Neural cell (in vitro differentiated cells): ENCODE data around the gene ATP2B2. TPM values are rescaled to one million over a fixed set of nuclear protein-coding genes. Genes with fewer than 3 reads are reported as not detected.

Experiments used
- H2AFZ ChIP-seq: fragments of 200-600, 300-800 bp; sonication (generic), shearing (Covaris generic); 2 replicates; pipeline ENCODE4 v1.6.0; 2014; ENCODE audit warnings: low read depth, mild to moderate bottlenecking, antibody characterized with exemption, low read length, moderate library complexity
- H3F3A ChIP-seq: fragments of 200-600 bp; shearing (Covaris generic); 2 replicates; pipeline ENCODE4 v1.6.1; 2016; ENCODE audit warnings: mild to moderate bottlenecking, moderate library complexity, mixed read lengths, antibody characterized with exemption, low read length; ENCODE audit not compliant: insufficient read depth, poor library complexity, severe bottlenecking
- H3K27ac ChIP-seq: fragments of 200-600, 300-800 bp; sonication (generic), shearing (Covaris generic); 2 replicates; pipeline ENCODE4 v1.5.1; 2014; ENCODE audit warnings: mild to moderate bottlenecking, low read length, moderate library complexity
- H3K27me3 ChIP-seq: fragments of 300-800, 200-600 bp; sonication (generic), shearing (Covaris generic); 2 replicates; pipeline ENCODE4 v1.6.0; 2014; ENCODE audit warnings: mild to moderate bottlenecking, low read depth, low read length, moderate library complexity; ENCODE audit not compliant: insufficient read depth
- H3K36me3 ChIP-seq: fragments of 300-800, 200-600 bp; sonication (generic), shearing (Covaris generic); 2 replicates; pipeline ENCODE4 v1.5.1; 2014; ENCODE audit warnings: mild to moderate bottlenecking, antibody characterized with exemption, low read length, moderate library complexity; ENCODE audit not compliant: insufficient read depth
- H3K4me2 ChIP-seq: fragments of 300-800, 200-600 bp; sonication (generic), shearing (Covaris generic); 2 replicates; pipeline ENCODE4 v1.6.0; 2014; ENCODE audit warnings: mild to moderate bottlenecking, low read length
- H3K4me3 ChIP-seq: fragments of 300-800, 200-600 bp; sonication (generic), shearing (Covaris generic); 2 replicates; pipeline ENCODE4 v1.5.1; 2014; ENCODE audit warnings: mild to moderate bottlenecking, low read length, moderate library complexity
- H3K79me2 ChIP-seq: fragments of 200-600 bp; shearing (Covaris generic); replicated peaks from 2 replicates; pipeline ENCODE4 v1.6.0; 2014; ENCODE audit warnings: mild to moderate bottlenecking, low read length, moderate library complexity; ENCODE audit not compliant: insufficient read depth
- H3K9ac ChIP-seq: fragments of 300-800, 200-600 bp; sonication (generic), shearing (Covaris generic); 2 replicates; pipeline ENCODE4 v1.6.1; 2016; ENCODE audit warnings: mild to moderate bottlenecking, low read length, mixed read lengths
- H3K9me2 ChIP-seq: fragments of 200-600 bp; shearing (Covaris generic); 2 replicates; pipeline ENCODE4 v1.6.1; 2016; ENCODE audit warnings: mild to moderate bottlenecking, low read length, mixed read lengths; ENCODE audit not compliant: insufficient read depth
- H3K9me3 ChIP-seq: fragments of 200-600, 300-800 bp; sonication (generic), shearing (Covaris generic); 2 replicates; pipeline ENCODE4 v1.6.1; 2016; ENCODE audit warnings: mild to moderate bottlenecking, mixed run types, low read length, moderate library complexity, mixed read lengths
- H4K20me1 ChIP-seq: fragments of 200-600 bp; shearing (Covaris generic); 2 replicates; pipeline ENCODE4 v1.6.1; 2016; ENCODE audit warnings: mild to moderate bottlenecking, mixed run types; ENCODE audit not compliant: insufficient read depth
- EP300 ChIP-seq: fragments of 450-650 bp; conservative IDR thresholded peaks from 2 replicates; pipeline ENCODE4 v1.6.1; 2014; ENCODE audit warnings: antibody characterized with exemption, mild to moderate bottlenecking, moderate library complexity; ENCODE audit not compliant: poor library complexity, severe bottlenecking
- EZH2 ChIP-seq: fragments of 200-600, 300-800 bp; shearing (Covaris generic), sonication (generic); IDR thresholded peaks from 2 replicates; pipeline ENCODE4 v1.6.1; 2014; ENCODE audit warnings: antibody characterized with exemption, low read length, borderline replicate concordance, mild to moderate bottlenecking; ENCODE audit not compliant: insufficient read depth, poor library complexity, severe bottlenecking
- MXI1 ChIP-seq: fragments of 450-650 bp; conservative IDR thresholded peaks from 2 replicates; pipeline ENCODE4 v1.6.1; 2014; ENCODE audit warnings: antibody characterized with exemption, mild to moderate bottlenecking; ENCODE audit not compliant: poor library complexity, severe bottlenecking
- POLR2AphosphoS5 ChIP-seq: IDR thresholded peaks from 2 replicates; pipeline ENCODE4 v1.6.1; 2012
- RAD21 ChIP-seq: fragments of 450-650 bp; conservative IDR thresholded peaks from 2 replicates; pipeline ENCODE4 v1.6.1; 2014; ENCODE audit warnings: antibody characterized with exemption, mild to moderate bottlenecking, moderate library complexity
- SMC3 ChIP-seq: fragments of 450-650 bp; conservative IDR thresholded peaks from 2 replicates; pipeline ENCODE4 v1.6.1; 2014; ENCODE audit warnings: antibody characterized with exemption, mild to moderate bottlenecking, moderate library complexity; ENCODE audit not compliant: poor library complexity
- TAF1 ChIP-seq: IDR thresholded peaks from 2 replicates; pipeline ENCODE4 v1.6.1; 2012; ENCODE audit warnings: low read depth
- polyA plus RNA-seq: library from polyadenylated mRNA; depleted of rRNA; stranded (reverse); fragments of >200 nt; gene quantifications from 2 replicates; pipeline ENCODE4 v1.2.3, GENCODE V29; 2014
- TF ChIP-seq, protein P1 (sequence below): fragments of 450-650 bp; IDR thresholded peaks from 2 replicates; pipeline ENCODE4 v1.5.1; 2014; ENCODE audit warnings: antibody characterized with exemption, mild to moderate bottlenecking, moderate library complexity; ENCODE audit not compliant: poor library complexity, severe bottlenecking
- TF ChIP-seq, protein P2 (sequence below): IDR thresholded peaks from 2 replicates; pipeline ENCODE4 v1.6.1; 2012; ENCODE audit warnings: borderline replicate concordance

The ATP2B2 gene
- polyA plus RNA-seq, 1 donor from 2014 or later = 8.3 TPM

DNA sequence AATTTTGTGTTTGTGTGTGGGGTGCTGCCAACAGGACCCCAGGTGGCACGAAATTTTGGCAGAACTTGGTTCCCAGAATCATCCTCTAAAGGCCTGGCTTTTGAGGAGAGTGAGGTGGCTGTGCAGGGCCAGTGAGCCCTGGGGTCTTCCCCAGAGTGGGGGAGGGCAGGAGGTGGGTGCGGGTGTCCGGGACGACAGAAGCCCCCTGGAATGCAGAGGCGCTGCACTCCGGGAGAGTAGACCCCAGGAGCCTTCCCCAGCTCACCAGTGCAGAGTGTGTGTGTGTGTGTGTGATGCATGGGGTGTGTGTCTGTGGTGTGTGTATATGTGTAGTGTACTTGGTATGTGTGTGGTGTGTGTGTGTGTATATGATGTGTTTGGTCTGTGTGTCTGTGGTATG lies 140.1 kb downstream of the ATP2B2 start:
- Histone ChIP-seq H3K36me3 (no peaks in the 10 kb centered on the region), H3K4me3 (no peak overlapping the region), H4K20me1 (no peaks in the 10 kb centered on the region), H3F3A (no peaks in the 10 kb centered on the region), H2AFZ (no peak overlapping the region), H3K27me3 (no peaks in the 10 kb centered on the region), H3K4me2 (no peak overlapping the region), H3K9ac (no peak overlapping the region), H3K9me2 (no peaks in the 10 kb centered on the region), H3K27ac (no peak overlapping the region), H3K9me3 (peaks cover 4% of the 10 kb centered on the region), H3K79me2 (no peaks in the 10 kb centered on the region)
- TF ChIP-seq EP300 = no peak
- no peak for TF ChIP-seq MXI1
- TF ChIP-seq, protein P1, sequence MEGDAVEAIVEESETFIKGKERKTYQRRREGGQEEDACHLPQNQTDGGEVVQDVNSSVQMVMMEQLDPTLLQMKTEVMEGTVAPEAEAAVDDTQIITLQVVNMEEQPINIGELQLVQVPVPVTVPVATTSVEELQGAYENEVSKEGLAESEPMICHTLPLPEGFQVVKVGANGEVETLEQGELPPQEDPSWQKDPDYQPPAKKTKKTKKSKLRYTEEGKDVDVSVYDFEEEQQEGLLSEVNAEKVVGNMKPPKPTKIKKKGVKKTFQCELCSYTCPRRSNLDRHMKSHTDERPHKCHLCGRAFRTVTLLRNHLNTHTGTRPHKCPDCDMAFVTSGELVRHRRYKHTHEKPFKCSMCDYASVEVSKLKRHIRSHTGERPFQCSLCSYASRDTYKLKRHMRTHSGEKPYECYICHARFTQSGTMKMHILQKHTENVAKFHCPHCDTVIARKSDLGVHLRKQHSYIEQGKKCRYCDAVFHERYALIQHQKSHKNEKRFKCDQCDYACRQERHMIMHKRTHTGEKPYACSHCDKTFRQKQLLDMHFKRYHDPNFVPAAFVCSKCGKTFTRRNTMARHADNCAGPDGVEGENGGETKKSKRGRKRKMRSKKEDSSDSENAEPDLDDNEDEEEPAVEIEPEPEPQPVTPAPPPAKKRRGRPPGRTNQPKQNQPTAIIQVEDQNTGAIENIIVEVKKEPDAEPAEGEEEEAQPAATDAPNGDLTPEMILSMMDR = no peak
- no peak for TF ChIP-seq POLR2AphosphoS5

DNA sequence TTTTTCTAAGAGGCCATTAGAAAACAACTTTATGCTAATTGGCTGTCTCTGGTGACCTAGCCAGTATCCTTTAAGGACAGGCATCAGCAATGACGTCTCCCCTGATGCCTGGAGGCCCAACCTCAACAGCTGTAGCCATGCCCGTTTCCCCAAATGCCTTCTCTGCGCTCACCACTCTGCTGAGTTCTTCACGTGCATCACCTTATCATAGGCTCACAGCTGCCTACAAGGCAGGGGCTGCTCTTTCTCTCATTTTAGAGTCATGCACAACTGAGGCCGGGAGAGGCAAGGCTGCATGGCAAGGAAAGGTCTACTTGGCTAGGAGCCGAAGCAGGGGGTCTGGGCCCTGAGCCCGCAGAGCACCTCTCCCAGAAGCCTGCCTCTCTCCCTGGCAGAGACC lies 140.6 kb downstream of the ATP2B2 start:
- Histone ChIP-seq H3K9me3 (peaks cover 4% of the 10 kb centered on the region), H3K27ac (no peak overlapping the region), H3F3A (no peaks in the 10 kb centered on the region), H3K36me3 (no peaks in the 10 kb centered on the region), H3K79me2 (no peaks in the 10 kb centered on the region), H4K20me1 (no peaks in the 10 kb centered on the region), H3K9me2 (no peaks in the 10 kb centered on the region), H2AFZ (no peak overlapping the region), H3K27me3 (no peaks in the 10 kb centered on the region), H3K4me3 (no peak overlapping the region), H3K4me2 (no peak overlapping the region), H3K9ac (no peak overlapping the region)
- TF ChIP-seq EZH2 (no peak), TAF1 (no peak), EP300 (no peak), MXI1 (no peak), SMC3 (no peak), POLR2AphosphoS5 (no peak), RAD21 (no peak)
- TF ChIP-seq, protein P2, sequence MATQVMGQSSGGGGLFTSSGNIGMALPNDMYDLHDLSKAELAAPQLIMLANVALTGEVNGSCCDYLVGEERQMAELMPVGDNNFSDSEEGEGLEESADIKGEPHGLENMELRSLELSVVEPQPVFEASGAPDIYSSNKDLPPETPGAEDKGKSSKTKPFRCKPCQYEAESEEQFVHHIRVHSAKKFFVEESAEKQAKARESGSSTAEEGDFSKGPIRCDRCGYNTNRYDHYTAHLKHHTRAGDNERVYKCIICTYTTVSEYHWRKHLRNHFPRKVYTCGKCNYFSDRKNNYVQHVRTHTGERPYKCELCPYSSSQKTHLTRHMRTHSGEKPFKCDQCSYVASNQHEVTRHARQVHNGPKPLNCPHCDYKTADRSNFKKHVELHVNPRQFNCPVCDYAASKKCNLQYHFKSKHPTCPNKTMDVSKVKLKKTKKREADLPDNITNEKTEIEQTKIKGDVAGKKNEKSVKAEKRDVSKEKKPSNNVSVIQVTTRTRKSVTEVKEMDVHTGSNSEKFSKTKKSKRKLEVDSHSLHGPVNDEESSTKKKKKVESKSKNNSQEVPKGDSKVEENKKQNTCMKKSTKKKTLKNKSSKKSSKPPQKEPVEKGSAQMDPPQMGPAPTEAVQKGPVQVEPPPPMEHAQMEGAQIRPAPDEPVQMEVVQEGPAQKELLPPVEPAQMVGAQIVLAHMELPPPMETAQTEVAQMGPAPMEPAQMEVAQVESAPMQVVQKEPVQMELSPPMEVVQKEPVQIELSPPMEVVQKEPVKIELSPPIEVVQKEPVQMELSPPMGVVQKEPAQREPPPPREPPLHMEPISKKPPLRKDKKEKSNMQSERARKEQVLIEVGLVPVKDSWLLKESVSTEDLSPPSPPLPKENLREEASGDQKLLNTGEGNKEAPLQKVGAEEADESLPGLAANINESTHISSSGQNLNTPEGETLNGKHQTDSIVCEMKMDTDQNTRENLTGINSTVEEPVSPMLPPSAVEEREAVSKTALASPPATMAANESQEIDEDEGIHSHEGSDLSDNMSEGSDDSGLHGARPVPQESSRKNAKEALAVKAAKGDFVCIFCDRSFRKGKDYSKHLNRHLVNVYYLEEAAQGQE = no peak
- TF ChIP-seq, protein P1 = no peak
